Skeletal muscle tissue (tissue), 4 donors: ENCODE measurements around the gene PLEKHA5. TPM values are rescaled to one million over a fixed set of nuclear protein-coding genes. Genes with fewer than 3 reads are reported as not detected.
"Not testable (repeated sequence)": the region's sequence is repeated elsewhere in the genome, so short reads cannot be mapped to it uniquely, and the experiment has no call there.

Experiments used
- H3K27ac ChIP-seq: one replicate; pipeline ENCODE4 v1.7.0; 2013; ENCODE audit warnings: mild to moderate bottlenecking, low read depth, low read length, inconsistent platforms
- H3K27me3 ChIP-seq, 3 donors: one replicate each; pipeline ENCODE4 v1.7.0; 2013; ENCODE audit warnings: low read length in 3 of 3; ENCODE audit not compliant: control insufficient read depth in 3 of 3, insufficient read depth in 3 of 3
- H3K36me3 ChIP-seq, 3 donors: one replicate each; pipeline ENCODE4 v1.7.0; 2013; ENCODE audit warnings: low read length in 3 of 3; ENCODE audit not compliant: control insufficient read depth in 3 of 3, insufficient read depth in 3 of 3
- H3K4me1 ChIP-seq, 3 donors: one replicate each; pipeline ENCODE4 v1.7.0; 2013; ENCODE audit warnings: low read length in 3 of 3, mild to moderate bottlenecking in 3 of 3; ENCODE audit not compliant: control insufficient read depth in 3 of 3, insufficient read depth in 3 of 3
- H3K4me3 ChIP-seq, 3 donors: one replicate each; pipeline ENCODE4 v1.7.0; 2013; ENCODE audit warnings: low read length in 3 of 3
- H3K9ac ChIP-seq, 3 donors: one replicate each; pipeline ENCODE4 v1.7.0; 2013; ENCODE audit warnings: low read length in 3 of 3, mild to moderate bottlenecking in 3 of 3, moderate library complexity in 2 of 3, low read depth in 1 of 3
- H3K9me3 ChIP-seq, 3 donors: one replicate each; pipeline ENCODE4 v1.7.0; 2013; ENCODE audit warnings: low read length in 3 of 3; ENCODE audit not compliant: control insufficient read depth in 3 of 3
- total RNA-seq: library from RNA; depleted of rRNA; stranded (reverse); fragments of >200 nt; gene quantifications from one replicate; pipeline ENCODE4 v1.2.3, GENCODE V29; 2014
- donor health status: Osteomylitis.

PLEKHA5 gene
- total RNA-seq, 1 donor from 2014 or later, result 25.1 TPM

GRCh38 chr12:19382563-19382962 lies 253.0 kb downstream of the PLEKHA5 start:
- Histone ChIP-seq H3K9me3 (no peaks in the 10 kb centered on the region), H3K27ac (no peak overlapping the region), H3K4me3 (no peak overlapping the region), H3K27me3 (no peaks in the 10 kb centered on the region), H3K36me3 (no peaks in the 10 kb centered on the region), H3K9ac (no peak overlapping the region), H3K4me1 (no peaks in the 10 kb centered on the region)

- no peaks in the 10 kb centered on the region for H3K4me1 ChIP-seq
- peaks cover 0 to 2% (median 0%) of the 10 kb centered on the region in 3 donors for H3K9me3 ChIP-seq
- no peak overlapping the region for H3K4me3 ChIP-seq
- no peak overlapping the region for H3K27ac ChIP-seq
- H3K36me3 ChIP-seq, result no peaks in the 10 kb centered on the region
- H3K27me3 ChIP-seq, result no peaks in the 10 kb centered on the region
- H3K9ac ChIP-seq, result no peak overlapping the region
These were observed 257.6 kb downstream of the PLEKHA5 start for GRCh38 chr12:19387161-19387560.

DNA sequence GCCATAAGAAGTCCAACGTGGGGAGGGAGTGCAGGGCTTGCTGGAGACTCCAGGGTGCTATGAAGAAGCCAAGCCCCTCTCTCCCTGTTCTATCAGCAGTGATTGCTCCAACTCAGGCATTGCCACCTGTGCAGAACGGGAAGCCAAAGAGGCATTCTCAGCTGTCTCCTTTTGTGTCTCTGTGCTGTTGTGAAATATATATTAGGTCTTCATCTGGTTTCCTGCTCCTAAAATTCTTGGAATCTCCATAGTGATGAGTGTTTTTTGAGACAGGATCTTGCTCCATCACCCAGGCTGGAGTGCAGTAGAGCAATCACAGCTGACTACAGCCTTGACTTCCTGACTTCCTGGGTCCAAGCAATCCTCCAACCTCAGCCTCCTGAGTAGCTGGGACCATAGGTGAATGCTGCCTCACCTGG lies 258.6 kb downstream of the PLEKHA5 start:
- H3K36me3 ChIP-seq, result no peaks in the 10 kb centered on the region
- peaks cover 0 to 2% (median 0%) of the 10 kb centered on the region in 3 donors for H3K9me3 ChIP-seq
- no peak overlapping the region for H3K27ac ChIP-seq
- H3K4me1 ChIP-seq, result no peaks in the 10 kb centered on the region
- no peak overlapping the region for H3K4me3 ChIP-seq
- no peaks in the 10 kb centered on the region for H3K27me3 ChIP-seq
- no peak overlapping the region for H3K9ac ChIP-seq

DNA sequence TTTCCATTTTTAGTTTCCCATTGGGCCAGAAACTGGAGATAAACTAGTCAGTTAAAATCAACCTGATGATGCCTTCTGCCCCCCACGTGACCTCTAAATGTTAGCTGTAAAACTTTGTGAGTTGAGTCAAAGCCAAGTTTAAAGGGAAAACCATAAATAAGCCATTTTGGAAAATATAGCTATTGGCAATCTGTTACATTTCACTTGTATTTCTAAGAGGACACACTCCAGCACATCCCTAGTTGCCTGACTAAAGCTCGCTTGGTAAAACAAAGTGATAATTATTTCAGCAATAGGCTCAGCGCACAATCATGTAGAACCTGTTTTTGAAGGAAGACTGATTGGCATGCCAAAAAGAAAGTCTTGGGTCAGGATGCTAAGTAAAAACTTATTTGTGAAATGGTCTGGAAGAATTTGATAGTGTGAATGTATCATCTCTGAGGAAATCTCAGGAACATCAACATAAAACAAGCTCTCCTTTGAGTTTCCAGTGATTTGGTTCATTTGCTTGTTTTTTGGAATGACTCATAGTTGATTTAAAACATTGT lies 260.6 kb downstream of the PLEKHA5 start:
- no peaks in the 10 kb centered on the region for H3K36me3 ChIP-seq
- no peaks in the 10 kb centered on the region for H3K27me3 ChIP-seq
- H3K9ac ChIP-seq, result no peak overlapping the region
- H3K4me1 ChIP-seq, result no peaks in the 10 kb centered on the region
- peaks cover 0 to 2% (median 0%) of the 10 kb centered on the region in 3 donors for H3K9me3 ChIP-seq
- H3K4me3 ChIP-seq, result no peak overlapping the region
- no peak overlapping the region for H3K27ac ChIP-seq

DNA sequence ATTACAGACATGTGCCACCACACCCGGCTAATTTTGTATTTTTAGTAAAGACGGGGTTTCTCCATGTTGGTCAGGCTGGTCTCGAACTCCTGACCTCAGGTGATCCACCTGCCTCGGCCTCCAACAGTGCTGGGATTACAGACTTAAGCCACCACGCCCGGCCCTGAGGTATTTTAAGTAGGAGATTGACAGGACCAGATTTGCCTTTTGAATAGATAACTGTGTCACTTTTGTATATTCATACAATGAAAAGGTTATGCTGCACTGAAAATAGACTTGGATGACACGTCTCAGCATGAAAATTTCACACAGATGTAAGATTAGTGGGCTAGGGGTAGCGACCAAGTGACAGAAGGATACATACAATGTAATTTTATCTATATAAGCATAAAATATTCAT lies 263.1 kb downstream of the PLEKHA5 start:
- H3K27ac ChIP-seq, H3K9ac ChIP-seq, H3K36me3 ChIP-seq, H3K4me3 ChIP-seq, H3K27me3 ChIP-seq, H3K4me1 ChIP-seq, H3K9me3 ChIP-seq: not testable (repeated sequence)

GRCh38 chr12:19394385-19394784 lies 264.9 kb downstream of the PLEKHA5 start:
- no peaks in the 10 kb centered on the region for H3K36me3 ChIP-seq
- H3K4me1 ChIP-seq, result no peaks in the 10 kb centered on the region
- H3K4me3 ChIP-seq, result no peak overlapping the region
- no peaks in the 10 kb centered on the region for H3K27me3 ChIP-seq
- H3K27ac ChIP-seq, result no peak overlapping the region
- no peak overlapping the region for H3K9ac ChIP-seq
- H3K9me3 ChIP-seq, result no peaks in the 10 kb centered on the region

- Histone ChIP-seq H3K27me3 (no peaks in the 10 kb centered on the region), H3K27ac (no peak overlapping the region), H3K4me1 (no peaks in the 10 kb centered on the region), H3K9ac (no peak overlapping the region), H3K4me3 (no peak overlapping the region), H3K9me3 (no peaks in the 10 kb centered on the region), H3K36me3 (no peaks in the 10 kb centered on the region)
These were observed 268.0 kb downstream of the PLEKHA5 start for GRCh38 chr12:19397534-19397933.

GRCh38 chr12:19398376-19399363 lies 269.1 kb downstream of the PLEKHA5 start:
- no peak overlapping the region for H3K9ac ChIP-seq
- peaks cover 0 to 6% (median 0%) of the 10 kb centered on the region in 3 donors for H3K4me1 ChIP-seq
- no peak overlapping the region for H3K4me3 ChIP-seq
- H3K9me3 ChIP-seq, result no peaks in the 10 kb centered on the region
- no peaks in the 10 kb centered on the region for H3K36me3 ChIP-seq
- H3K27ac ChIP-seq, result no peak overlapping the region
- no peaks in the 10 kb centered on the region for H3K27me3 ChIP-seq

- not testable (repeated sequence) for H3K4me3 ChIP-seq, H3K9me3 ChIP-seq, H3K4me1 ChIP-seq, H3K36me3 ChIP-seq, H3K27ac ChIP-seq, H3K27me3 ChIP-seq, H3K9ac ChIP-seq
These were observed 271.2 kb downstream of the PLEKHA5 start for GRCh38 chr12:19400649-19401285.

DNA sequence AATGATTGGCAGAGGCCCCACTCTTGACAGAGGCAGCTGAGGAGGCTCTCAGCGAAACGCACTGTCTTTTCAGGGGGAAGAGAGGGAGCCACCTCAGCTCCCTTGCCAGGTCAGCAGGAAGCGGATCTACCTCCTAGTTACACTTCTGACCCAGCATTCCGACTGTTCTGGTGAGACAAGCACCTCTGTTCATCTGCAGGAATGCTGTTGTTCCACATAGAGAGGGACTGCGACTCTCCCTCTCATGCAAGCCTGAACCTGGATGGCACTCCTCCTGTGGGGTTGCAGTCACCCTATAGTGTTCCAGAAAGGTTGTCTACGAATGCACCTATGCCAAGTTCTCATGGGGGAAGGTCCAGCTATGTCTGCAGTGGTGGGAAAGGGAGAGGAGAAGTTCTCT lies 272.7 kb downstream of the PLEKHA5 start:
- Histone ChIP-seq H3K4me1 (peaks cover 0 to 6% (median 0%) of the 10 kb centered on the region in 3 donors), H3K36me3 (no peaks in the 10 kb centered on the region), H3K27ac (no peak overlapping the region), H3K9me3 (peaks cover 0 to 2% (median 0%) of the 10 kb centered on the region in 3 donors), H3K4me3 (no peak overlapping the region), H3K9ac (no peak overlapping the region), H3K27me3 (peaks cover 0 to 4% (median 0%) of the 10 kb centered on the region in 3 donors)
